ENCODE results near the gene DYNLT2B.

Gene DYNLT2B

DNA sequence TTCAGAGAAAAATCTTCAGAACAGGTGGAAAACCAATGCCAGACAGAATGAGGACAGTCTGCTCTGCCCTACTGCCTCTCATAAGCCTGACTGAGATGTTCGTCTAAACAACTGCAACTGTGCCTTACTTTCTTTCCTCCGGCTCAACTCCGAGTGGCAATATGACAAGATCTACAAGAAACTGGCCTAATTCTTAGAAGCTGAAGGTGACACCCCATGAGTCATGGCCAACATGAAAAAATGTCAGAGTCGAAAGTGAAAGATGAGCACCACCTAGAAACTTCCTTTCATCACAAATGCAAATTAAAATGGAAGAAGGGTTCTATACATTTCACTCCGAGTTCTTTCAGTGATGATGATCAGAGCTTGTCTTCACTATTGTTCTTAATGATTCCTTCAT is 43.5 kb downstream of the DYNLT2B start:
- Histone ChIP-seq H3K36me3 (ENCODE audit: insufficient read depth, low read length) (peaks cover 35% of the 10 kb centered on the region), H3K27ac (no peak overlapping the region), H3K4me3 (no peak overlapping the region), H3K9me3 (ENCODE audit: low read depth, low read length) (no peaks in the 10 kb centered on the region), H3K9ac (ENCODE audit: insufficient read length) (no peak overlapping the region)
- TF ChIP-seq EZH2 (IDR thresholded peaks at IDR 0.05) (no peak), FOXP2 (optimal IDR thresholded peaks at IDR 0.05; ENCODE audit: control extremely low read depth, extremely low read length, insufficient read depth) (no peak), POLR2AphosphoS5 (IDR thresholded peaks at IDR 0.05; ENCODE audit: borderline replicate concordance, low read depth, low read length) (no peak)
- no peak for DNase-seq (ENCODE audit: low read depth, low spot score)

DNA sequence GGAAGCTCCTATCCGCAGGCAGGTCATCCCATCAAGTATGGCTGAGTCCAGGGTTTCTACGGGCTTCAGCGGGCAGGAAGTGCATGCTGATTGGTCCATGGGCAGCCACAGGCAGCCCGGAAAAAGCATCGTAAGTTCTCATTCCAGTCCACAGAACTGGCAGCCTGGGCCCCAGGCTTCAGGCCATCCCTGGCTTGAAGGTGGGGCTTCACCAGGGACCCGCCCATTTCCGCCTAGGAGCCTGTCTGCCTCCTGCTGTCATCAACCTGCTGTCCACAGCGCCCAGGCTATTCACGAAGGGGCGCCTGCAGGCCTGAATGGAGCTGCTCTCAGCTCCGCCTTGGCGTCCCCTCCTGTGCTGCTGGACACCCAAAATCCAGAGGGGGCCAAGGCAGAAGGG is 44.4 kb downstream of the DYNLT2B start:
- H3K36me3 ChIP-seq (ENCODE audit: insufficient read depth, low read length) = peaks cover 35% of the 10 kb centered on the region
- DNase-seq (ENCODE audit: low read depth, low spot score) = no peak
- TF ChIP-seq EZH2 (IDR thresholded peaks at IDR 0.05) (no peak), FOXP2 (optimal IDR thresholded peaks at IDR 0.05; ENCODE audit: control extremely low read depth, extremely low read length, insufficient read depth) (no peak), POLR2AphosphoS5 (IDR thresholded peaks at IDR 0.05; ENCODE audit: borderline replicate concordance, low read depth, low read length) (no peak)
- no peaks in the 10 kb centered on the region for H3K9me3 ChIP-seq (ENCODE audit: low read depth, low read length)
- H3K4me3 ChIP-seq = no peak overlapping the region
- H3K9ac ChIP-seq (ENCODE audit: insufficient read length) = no peak overlapping the region
- no peak overlapping the region for H3K27ac ChIP-seq

DNA sequence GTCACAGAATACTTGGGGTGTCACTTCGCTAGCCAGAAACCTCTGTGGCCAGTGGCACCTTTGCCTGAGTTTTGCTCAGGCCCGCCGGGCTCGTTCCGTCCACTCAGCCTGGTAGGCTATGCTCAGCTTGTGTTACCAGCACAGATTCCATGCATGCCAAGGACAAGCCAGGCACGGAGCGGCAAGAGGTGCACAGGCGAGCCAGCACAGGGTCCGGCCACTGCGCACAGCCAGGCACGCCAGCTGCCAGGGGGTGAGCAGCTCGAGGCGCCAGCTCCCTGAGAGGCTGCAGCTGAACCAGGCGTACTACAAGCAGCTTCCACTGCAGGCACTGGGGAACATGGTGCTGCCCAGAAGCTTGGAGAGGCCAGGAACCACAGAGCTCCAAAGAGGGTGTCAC is 45.2 kb downstream of the DYNLT2B start:
- TF ChIP-seq FOXP2 (optimal IDR thresholded peaks at IDR 0.05; ENCODE audit: control extremely low read depth, extremely low read length, insufficient read depth) (no peak), EZH2 (IDR thresholded peaks at IDR 0.05) (no peak), POLR2AphosphoS5 (IDR thresholded peaks at IDR 0.05; ENCODE audit: borderline replicate concordance, low read depth, low read length) (no peak)
- Histone ChIP-seq H3K36me3 (ENCODE audit: insufficient read depth, low read length) (peaks cover 35% of the 10 kb centered on the region), H3K9ac (ENCODE audit: insufficient read length) (no peak overlapping the region), H3K27ac (no peak overlapping the region), H3K4me3 (no peak overlapping the region), H3K9me3 (ENCODE audit: low read depth, low read length) (no peaks in the 10 kb centered on the region)
- DNase-seq (ENCODE audit: low read depth, low spot score) = no peak

DNA sequence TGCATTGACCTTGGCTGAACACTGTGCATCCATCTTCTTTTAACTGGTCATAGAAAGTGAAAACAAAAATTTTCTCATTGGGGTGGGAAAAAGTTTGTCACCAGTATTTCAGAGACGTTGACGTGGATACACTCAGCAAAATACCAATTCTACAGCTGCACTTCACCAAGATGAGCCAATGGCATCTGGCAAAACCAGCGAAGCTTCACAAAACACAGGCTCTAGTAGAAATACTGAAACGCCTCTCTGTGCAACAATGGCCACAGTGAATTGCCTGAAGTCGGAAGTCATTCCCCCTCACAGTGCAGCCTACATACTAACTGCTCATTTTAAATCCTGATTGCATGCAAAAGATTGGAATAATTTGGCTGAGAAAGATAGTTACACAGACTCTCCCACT is 47.5 kb downstream of the DYNLT2B start:
- H3K36me3 ChIP-seq (ENCODE audit: insufficient read depth, low read length) = peaks cover 49% of the 10 kb centered on the region
- DNase-seq (ENCODE audit: low read depth, low spot score) = no peak
- H3K27ac ChIP-seq = 0 out of 2 replicates have a peak overlapping the region, but pooled peaks have one; percentile 26
- no peak for TF ChIP-seq EZH2 (IDR thresholded peaks at IDR 0.05)
- no peak for TF ChIP-seq POLR2AphosphoS5 (IDR thresholded peaks at IDR 0.05; ENCODE audit: borderline replicate concordance, low read depth, low read length)
- TF ChIP-seq FOXP2 (optimal IDR thresholded peaks at IDR 0.05; ENCODE audit: control extremely low read depth, extremely low read length, insufficient read depth) = no peak
- H3K9ac ChIP-seq (ENCODE audit: insufficient read length) = no peak overlapping the region
- H3K9me3 ChIP-seq (ENCODE audit: low read depth, low read length) = no peaks in the 10 kb centered on the region
- H3K4me3 ChIP-seq = no peak overlapping the region

DNA sequence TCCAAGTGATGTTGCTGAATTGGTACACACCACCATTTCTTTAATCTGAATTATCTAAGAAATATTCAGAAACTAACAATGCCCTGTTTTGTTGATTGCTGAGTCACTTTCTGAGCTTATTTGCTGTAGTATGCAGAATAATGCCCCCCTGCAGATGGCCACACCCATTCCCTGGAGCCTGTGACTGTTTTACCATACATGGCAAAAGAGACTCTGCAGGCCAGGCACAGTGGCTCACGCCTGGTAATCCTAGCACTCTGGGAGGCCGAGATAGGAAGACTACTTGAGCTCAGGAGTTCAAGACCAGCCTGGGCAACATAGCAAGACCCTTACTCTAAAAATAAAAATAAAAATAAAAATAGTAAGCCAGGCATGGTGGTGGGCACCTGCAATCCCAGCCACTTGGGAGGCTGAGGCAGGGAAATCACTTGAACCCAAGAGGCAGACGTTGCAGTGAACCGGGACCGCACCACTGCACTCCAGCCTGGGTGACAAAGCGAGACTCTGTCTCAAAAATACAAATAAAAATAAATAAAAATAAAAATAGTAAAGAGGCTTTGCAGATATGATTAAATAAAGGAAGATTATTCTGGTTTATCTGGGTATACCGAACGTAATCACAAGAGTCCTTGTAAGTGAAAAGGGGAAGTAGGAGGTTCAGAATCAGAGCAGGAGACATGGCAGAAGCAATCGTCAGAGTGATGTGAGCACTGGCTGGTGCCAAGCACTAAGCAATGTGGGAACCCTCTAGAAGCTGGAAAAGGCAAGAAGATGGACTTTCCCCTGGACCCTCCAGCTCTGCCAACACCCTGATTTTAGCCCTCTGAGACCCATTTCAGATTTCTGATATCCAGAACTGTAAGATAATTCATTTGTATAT is 49.5 kb downstream of the DYNLT2B start:
- Histone ChIP-seq H3K9me3 (ENCODE audit: low read depth, low read length) (no peaks in the 10 kb centered on the region), H3K27ac (peak overlapping the region; percentile 98), H3K4me3 (no peak overlapping the region), H3K36me3 (ENCODE audit: insufficient read depth, low read length) (peaks cover 33% of the 10 kb centered on the region), H3K9ac (ENCODE audit: insufficient read length) (peak overlapping the region; percentile 70)
- no peak for TF ChIP-seq FOXP2 (optimal IDR thresholded peaks at IDR 0.05; ENCODE audit: control extremely low read depth, extremely low read length, insufficient read depth)
- no peak for TF ChIP-seq POLR2AphosphoS5 (IDR thresholded peaks at IDR 0.05; ENCODE audit: borderline replicate concordance, low read depth, low read length)
- no peak for TF ChIP-seq EZH2 (IDR thresholded peaks at IDR 0.05)
- peak; percentile 84 for DNase-seq (ENCODE audit: low read depth, low spot score)

DNA sequence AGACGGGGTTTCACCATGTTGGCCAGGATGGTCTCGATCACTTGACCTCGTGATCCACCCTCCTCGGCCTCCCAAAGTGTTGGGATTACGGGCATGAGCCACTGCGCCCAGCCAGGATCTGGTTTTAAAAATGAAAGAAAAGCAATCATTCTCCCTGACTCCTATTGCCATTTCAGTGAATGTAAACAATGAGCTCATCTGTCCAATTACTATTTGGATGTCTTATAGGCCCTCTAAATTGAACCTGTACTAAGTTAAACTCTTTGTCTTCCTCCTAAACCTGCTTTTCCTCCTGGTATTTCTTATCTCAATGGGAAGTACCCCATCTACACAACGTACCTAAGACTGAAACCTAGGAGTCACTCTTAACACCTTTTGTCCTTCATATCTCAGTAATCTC is 54.2 kb downstream of the DYNLT2B start:
- Histone ChIP-seq H3K9me3 (ENCODE audit: low read depth, low read length) (no peaks in the 10 kb centered on the region), H3K4me3 (no peak overlapping the region), H3K36me3 (ENCODE audit: insufficient read depth, low read length) (peaks cover 28% of the 10 kb centered on the region), H3K9ac (ENCODE audit: insufficient read length) (no peak overlapping the region), H3K27ac (no peak overlapping the region)
- DNase-seq (ENCODE audit: low read depth, low spot score) = no peak
- TF ChIP-seq POLR2AphosphoS5 (IDR thresholded peaks at IDR 0.05; ENCODE audit: borderline replicate concordance, low read depth, low read length) (no peak), FOXP2 (optimal IDR thresholded peaks at IDR 0.05; ENCODE audit: control extremely low read depth, extremely low read length, insufficient read depth) (no peak), EZH2 (IDR thresholded peaks at IDR 0.05) (no peak)

DNA sequence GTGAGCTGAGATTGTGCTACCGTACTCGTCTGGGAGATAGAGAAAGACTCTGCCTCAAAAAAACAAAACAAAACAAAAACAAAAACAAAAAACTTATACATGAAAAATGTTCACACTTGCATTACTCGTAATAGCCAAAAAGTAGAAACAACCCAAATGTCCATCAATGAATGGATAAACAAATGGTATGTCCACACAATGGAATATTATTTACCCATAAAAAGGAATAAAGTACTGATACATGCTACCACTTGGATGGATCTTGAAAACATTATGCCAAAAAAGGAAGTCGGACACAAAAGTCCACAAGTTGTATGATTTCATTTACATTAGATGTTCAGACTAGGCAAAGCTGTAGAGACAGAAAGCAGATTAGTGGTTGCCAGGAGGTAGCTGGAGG is 57.3 kb downstream of the DYNLT2B start:
- no peak overlapping the region for H3K9ac ChIP-seq (ENCODE audit: insufficient read length)
- peaks cover 15% of the 10 kb centered on the region for H3K36me3 ChIP-seq (ENCODE audit: insufficient read depth, low read length)
- H3K9me3 ChIP-seq (ENCODE audit: low read depth, low read length) = no peaks in the 10 kb centered on the region
- H3K27ac ChIP-seq = no peak overlapping the region
- no peak for DNase-seq (ENCODE audit: low read depth, low spot score)
- H3K4me3 ChIP-seq = no peak overlapping the region
- TF ChIP-seq EZH2 (IDR thresholded peaks at IDR 0.05) (no peak), FOXP2 (optimal IDR thresholded peaks at IDR 0.05; ENCODE audit: control extremely low read depth, extremely low read length, insufficient read depth) (no peak), POLR2AphosphoS5 (IDR thresholded peaks at IDR 0.05; ENCODE audit: borderline replicate concordance, low read depth, low read length) (no peak)

DNA sequence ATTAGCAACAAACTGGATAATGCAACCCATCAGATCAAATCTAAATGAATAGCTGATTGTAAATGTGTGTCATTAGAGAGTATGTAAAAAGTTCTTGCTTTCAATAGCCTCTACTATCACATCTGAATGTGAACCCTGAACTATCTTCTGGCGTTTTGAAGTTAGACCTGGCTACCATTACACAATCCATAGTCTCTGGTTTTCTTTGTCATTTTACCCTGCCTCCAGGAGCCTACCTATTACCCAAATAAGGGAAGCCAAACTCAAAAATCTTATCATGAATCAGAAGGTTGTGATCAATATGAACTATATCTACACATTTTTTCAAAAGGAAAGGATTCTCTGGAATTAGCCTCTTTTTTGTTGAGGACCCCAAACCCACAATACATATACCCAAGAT is 62.3 kb downstream of the DYNLT2B start:
- Histone ChIP-seq H3K9ac (ENCODE audit: insufficient read length) (no peak overlapping the region), H3K4me3 (no peak overlapping the region), H3K36me3 (ENCODE audit: insufficient read depth, low read length) (peaks cover 9% of the 10 kb centered on the region), H3K27ac (no peak overlapping the region), H3K9me3 (ENCODE audit: low read depth, low read length) (no peaks in the 10 kb centered on the region)
- DNase-seq (ENCODE audit: low read depth, low spot score) = no peak
- TF ChIP-seq EZH2 (IDR thresholded peaks at IDR 0.05) (no peak), POLR2AphosphoS5 (IDR thresholded peaks at IDR 0.05; ENCODE audit: borderline replicate concordance, low read depth, low read length) (no peak), FOXP2 (optimal IDR thresholded peaks at IDR 0.05; ENCODE audit: control extremely low read depth, extremely low read length, insufficient read depth) (no peak)

All from SK-N-MC (cell line).